ENCODE data around the gene FSD1. TPM values are rescaled to one million over a fixed set of nuclear protein-coding genes. Genes with fewer than 3 reads are reported as not detected.

FSD1 gene
- total RNA-seq (under 1 TPM in 1 of 2 donors, not detected in 1; 0.55 TPM), polyA plus RNA-seq (ENCODE audit: insufficient read length in 6 of 6) (1 to 10 TPM; 1.0 to 1.9 (median 1.5) TPM)
- long read RNA-seq, donor 1, result 0 reads
- long read RNA-seq, donor 2, partial matches to known transcripts, result 0 of 1 reads
- long read RNA-seq, donor 2, other reads (novel, unspliced or antisense), result 0 of 1 reads
- long read RNA-seq, donor 3, result 0 reads
- long read RNA-seq, donor 4, result 0 reads
- long read RNA-seq, donor 5, result 0 reads
- long read RNA-seq, donor 6, result 0 reads
- long read RNA-seq, donor 7, partial matches to known transcripts, result 0 of 1 reads
- long read RNA-seq, donor 7, other reads (novel, unspliced or antisense), result 0 of 1 reads
- long read RNA-seq, donor 8, partial matches to known transcripts, result 0 of 1 reads
- long read RNA-seq, donor 8, other reads (novel, unspliced or antisense), result 0 of 1 reads
- long read RNA-seq, donor 9, result 0 reads
- long read RNA-seq, donor 10, result 0 reads
- long read RNA-seq, donor 11, result 0 reads
- long read RNA-seq, donor 12, result 0 reads

DNA sequence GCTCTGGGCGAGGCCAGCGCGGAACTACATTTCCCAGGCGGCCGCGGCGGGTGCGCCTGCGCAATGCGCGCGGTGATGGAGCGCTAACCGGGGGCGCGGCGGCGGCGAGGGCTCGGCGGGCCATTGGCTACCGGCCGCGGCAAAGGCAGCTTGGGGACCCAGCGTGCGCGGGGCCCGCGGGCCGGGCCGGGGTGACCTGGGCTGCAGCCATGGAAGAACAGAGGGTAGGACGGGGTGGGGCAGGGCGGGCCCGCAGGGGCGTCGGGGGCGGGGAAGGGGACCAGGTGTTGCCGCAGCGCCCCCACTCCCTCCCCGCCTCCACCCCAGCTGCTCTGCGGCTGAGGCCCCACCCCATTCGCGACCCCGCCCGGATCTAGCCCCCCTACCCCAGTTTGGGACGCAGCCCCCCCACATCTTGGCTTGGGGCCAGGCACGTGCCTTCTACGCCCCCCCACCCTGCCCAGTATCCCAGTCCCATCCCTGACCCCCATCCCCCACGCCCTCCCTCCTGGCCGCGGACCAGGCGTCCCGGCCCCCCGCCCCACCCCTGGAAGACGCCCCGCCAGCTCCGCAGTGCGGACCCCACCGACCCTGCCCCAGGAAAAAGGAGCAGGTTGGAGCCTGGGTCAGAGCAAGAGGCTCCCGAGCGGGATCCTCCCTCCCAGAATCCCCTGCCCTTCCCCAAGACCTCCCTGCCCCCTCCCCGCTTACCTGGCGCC lies at the start of gene FSD1:
TSS of gene FSD1 (plus strand) at position 61 of the 719 bp plus-strand sequence. CDS start at position 210, 149 bp downstream.
- peaks cover 0 to 5% of the 10 kb centered on the region in 2 donors for H3K4me1 ChIP-seq
- TF ChIP-seq, protein P1, sequence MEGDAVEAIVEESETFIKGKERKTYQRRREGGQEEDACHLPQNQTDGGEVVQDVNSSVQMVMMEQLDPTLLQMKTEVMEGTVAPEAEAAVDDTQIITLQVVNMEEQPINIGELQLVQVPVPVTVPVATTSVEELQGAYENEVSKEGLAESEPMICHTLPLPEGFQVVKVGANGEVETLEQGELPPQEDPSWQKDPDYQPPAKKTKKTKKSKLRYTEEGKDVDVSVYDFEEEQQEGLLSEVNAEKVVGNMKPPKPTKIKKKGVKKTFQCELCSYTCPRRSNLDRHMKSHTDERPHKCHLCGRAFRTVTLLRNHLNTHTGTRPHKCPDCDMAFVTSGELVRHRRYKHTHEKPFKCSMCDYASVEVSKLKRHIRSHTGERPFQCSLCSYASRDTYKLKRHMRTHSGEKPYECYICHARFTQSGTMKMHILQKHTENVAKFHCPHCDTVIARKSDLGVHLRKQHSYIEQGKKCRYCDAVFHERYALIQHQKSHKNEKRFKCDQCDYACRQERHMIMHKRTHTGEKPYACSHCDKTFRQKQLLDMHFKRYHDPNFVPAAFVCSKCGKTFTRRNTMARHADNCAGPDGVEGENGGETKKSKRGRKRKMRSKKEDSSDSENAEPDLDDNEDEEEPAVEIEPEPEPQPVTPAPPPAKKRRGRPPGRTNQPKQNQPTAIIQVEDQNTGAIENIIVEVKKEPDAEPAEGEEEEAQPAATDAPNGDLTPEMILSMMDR (IDR thresholded peaks at IDR 0.05), result no peak
- ATAC-seq (no peak), DNase-seq (no peak)
- intact Hi-C loops (cut with DNase I), result no loop called here
- H3K4me3 ChIP-seq, result no peak within 1 kb of the TSS
- H3K27ac ChIP-seq, result no peak within 1 kb of the TSS
- peaks cover 0 to 35% of the 10 kb centered on the region in 2 donors for H3K27me3 ChIP-seq
- no peaks in the 10 kb centered on the region for H3K9me3 ChIP-seq
- H3K36me3 ChIP-seq, result no peaks in the 10 kb centered on the region

- H3K27me3 ChIP-seq, result no peaks in the 10 kb centered on the region
- no peaks in the 10 kb centered on the region for H3K4me1 ChIP-seq
- TF ChIP-seq, protein P1 (IDR thresholded peaks at IDR 0.05), result no peak
- peaks cover 0 to 5% of the 10 kb centered on the region in 2 donors for H3K9me3 ChIP-seq
- intact Hi-C loops (cut with DNase I), result no loop called here
- DNase-seq, result no peak
- no peak overlapping the region for H3K4me3 ChIP-seq
- no peak overlapping the region for H3K27ac ChIP-seq
- ATAC-seq, result no peak
- H3K36me3 ChIP-seq, result peaks cover 0 to 100% of the 10 kb centered on the region in 2 donors
Measured at GRCh38 chr19:4256563-4256962, 47.8 kb upstream of the FSD1 start.

DNA sequence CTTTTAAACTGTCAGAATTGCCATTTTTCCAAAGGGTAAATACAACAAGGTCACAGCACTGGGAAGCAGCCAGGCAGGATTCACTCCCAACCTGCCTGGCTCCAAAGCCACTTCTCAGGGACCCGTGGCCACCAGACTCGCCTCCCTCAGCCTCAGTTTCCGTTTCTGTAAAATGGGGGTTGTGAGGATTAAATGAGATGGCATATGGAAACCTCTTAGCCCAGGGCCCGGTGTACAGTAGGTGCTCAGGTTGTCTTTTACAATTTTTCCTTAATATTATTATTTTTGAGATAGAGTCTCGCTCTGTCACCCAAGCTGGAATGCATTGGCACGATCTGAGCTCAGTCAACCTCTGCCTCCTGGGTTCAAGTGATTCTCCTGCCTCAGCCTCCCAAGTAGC lies 47.4 kb upstream of the FSD1 start:
- TF ChIP-seq, protein P1 (IDR thresholded peaks at IDR 0.05), result no peak
- Histone ChIP-seq H3K27ac (no peak overlapping the region), H3K4me1 (no peaks in the 10 kb centered on the region), H3K36me3 (peaks cover 0 to 100% of the 10 kb centered on the region in 2 donors), H3K4me3 (no peak overlapping the region), H3K27me3 (no peaks in the 10 kb centered on the region), H3K9me3 (peaks cover 0 to 5% of the 10 kb centered on the region in 2 donors)
- DNase-seq, result no peak
- intact Hi-C loops (cut with DNase I), result no loop called here
- ATAC-seq, result no peak

DNA sequence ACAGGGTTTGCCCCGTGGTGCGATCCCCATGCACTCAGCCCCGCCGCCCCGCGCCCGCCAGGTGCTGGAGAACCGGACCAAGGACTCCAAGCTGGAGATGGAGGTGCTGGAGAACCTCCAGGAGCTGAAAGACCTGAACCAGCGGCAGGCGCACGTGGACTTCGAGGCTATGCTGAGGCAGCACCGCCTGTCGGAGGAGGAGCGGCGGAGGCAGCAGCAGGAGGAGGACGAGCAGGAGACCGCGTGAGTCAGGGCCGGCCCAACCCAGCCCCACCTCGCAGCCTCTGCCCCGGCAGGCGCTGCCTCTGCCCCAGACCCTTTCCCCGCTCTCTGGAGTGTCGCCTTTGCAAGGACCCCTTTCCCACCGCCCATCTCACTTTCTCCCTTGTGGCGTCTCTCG lies 46.2 kb upstream of the FSD1 start:
- H3K4me3 ChIP-seq, result no peak overlapping the region
- no peak for DNase-seq
- H3K9me3 ChIP-seq, result peaks cover 0 to 5% of the 10 kb centered on the region in 2 donors
- H3K4me1 ChIP-seq, result no peaks in the 10 kb centered on the region
- peaks cover 0 to 100% of the 10 kb centered on the region in 2 donors for H3K36me3 ChIP-seq
- H3K27me3 ChIP-seq, result no peaks in the 10 kb centered on the region
- TF ChIP-seq, protein P1 (IDR thresholded peaks at IDR 0.05), result no peak
- no peak overlapping the region for H3K27ac ChIP-seq
- intact Hi-C loops (cut with DNase I), result no loop called here
- ATAC-seq, result no peak
